Measurements from ENCODE around the gene TBC1D9B. TPM values are rescaled to one million over a fixed set of nuclear protein-coding genes. Genes with fewer than 3 reads are reported as not detected.

Gene TBC1D9B
- total and polyA plus RNA-seq, 11 donors: 29.3 to 68.9 (median 43.1) TPM

GRCh38 chr5:179875741-179876609, 31.7 kb downstream of the TBC1D9B start:
- H3K27me3 ChIP-seq: no peaks in the 10 kb centered on the region
- H3K36me3 ChIP-seq: peaks cover 0 to 92% (median 72%) of the 10 kb centered on the region in 9 donors
- H3K9me3 ChIP-seq: no peaks in the 10 kb centered on the region
- no peak overlapping the region for H3K27ac ChIP-seq
- ATAC-seq (no peak), DNase-seq (peak in 1 of 5 donors; percentile 2)
- no peak for TF ChIP-seq POLR2A (IDR thresholded peaks at IDR 0.05)
- TF ChIP-seq CTCF (IDR thresholded peaks at IDR 0.05): no peak
- intact Hi-C loops (cut with DNase I): no loop called here
- 92 to 97% (median 93%) methylated on average over 15 to 16 of the region's 16 CpGs for WGBS, 4 donors
- peaks cover 0 to 3% (median 0%) of the 10 kb centered on the region in 12 donors for H3K4me1 ChIP-seq
- H3K4me3 ChIP-seq: no peak overlapping the region

DNA sequence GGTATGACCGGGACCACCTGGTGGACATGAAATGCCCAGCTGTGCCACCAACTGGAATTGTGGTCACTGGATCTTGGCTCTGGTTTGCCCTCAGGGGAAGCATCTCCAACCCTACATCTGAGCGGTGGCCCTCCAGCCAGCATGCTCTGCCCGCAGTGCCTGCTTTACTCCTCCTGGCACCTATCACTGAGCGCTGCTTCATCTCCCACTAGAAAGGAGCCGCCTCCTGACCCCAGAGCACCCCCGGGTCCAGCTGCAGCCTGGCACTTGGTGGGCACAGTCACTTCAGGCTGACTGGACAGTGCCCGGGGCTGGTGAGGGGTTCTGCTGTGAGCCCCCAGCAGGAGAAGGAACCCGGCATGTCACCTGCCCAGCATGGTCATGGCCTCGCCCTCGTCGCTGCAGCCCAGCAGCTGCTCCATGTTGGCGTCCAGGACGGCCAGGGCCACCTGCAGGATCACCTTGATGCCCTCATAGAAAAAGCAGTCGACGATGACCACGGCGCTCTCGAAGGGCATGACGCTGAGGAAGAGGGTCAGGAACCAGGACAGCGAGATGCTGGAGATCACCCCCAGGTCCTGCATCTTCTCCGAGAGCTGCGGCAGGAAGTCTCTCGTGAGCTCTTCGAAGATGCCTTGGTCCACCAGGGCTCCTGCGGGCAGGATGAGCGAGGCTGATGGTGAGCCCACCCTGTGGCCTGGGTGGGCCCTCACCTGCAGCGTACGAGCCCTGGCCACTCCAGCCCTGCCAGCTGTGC, 33.0 kb downstream of the TBC1D9B start:
- peaks cover 0 to 96% (median 84%) of the 10 kb centered on the region in 9 donors for H3K36me3 ChIP-seq
- no peak overlapping the region for H3K4me3 ChIP-seq
- 96 to 97% (median 97%) methylated on average over 21 to 28 of the region's 28 CpGs for WGBS, 4 donors
- H3K4me1 ChIP-seq: peaks cover 0 to 14% (median 1%) of the 10 kb centered on the region in 12 donors
- no peaks in the 10 kb centered on the region for H3K9me3 ChIP-seq
- no peak for TF ChIP-seq POLR2A (IDR thresholded peaks at IDR 0.05)
- intact Hi-C loops (cut with DNase I): loop anchor here in 1 of 10 donors (5.0 kb wide), 1 partner anchor 33 kb away; the partner anchor contains the start of gene TBC1D9B
- no peak overlapping the region for H3K27ac ChIP-seq
- ATAC-seq: no peak
- no peak for DNase-seq
- no peaks in the 10 kb centered on the region for H3K27me3 ChIP-seq

DNA sequence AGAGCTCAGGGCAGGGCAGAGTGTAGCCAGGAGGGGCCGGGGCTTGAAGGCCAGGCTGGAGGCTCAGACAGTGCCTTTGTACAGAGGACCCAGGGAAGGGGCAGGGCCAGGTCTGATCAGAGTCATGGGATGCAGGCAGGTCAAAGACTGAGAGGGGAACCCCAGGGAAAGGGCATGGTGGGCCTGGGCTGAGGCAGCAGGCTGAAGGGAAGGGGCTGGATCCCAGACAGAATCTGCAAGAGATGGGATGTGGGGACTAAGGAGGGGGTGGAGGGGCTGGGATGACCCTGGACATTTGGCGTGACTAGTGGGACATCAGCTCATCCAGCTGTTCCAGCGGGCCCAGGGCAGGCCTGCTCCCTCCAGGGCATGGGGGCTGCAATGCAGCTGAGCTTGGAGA, 33.6 kb downstream of the TBC1D9B start:
- TF ChIP-seq CTCF (IDR thresholded peaks at IDR 0.05): no peak
- TF ChIP-seq POLR2A (IDR thresholded peaks at IDR 0.05): no peak
- Histone ChIP-seq H3K27me3 (no peaks in the 10 kb centered on the region), H3K27ac (peak overlapping the region in 1 of 12 donors; percentile 62), H3K9me3 (no peaks in the 10 kb centered on the region), H3K36me3 (peaks cover 0 to 96% (median 79%) of the 10 kb centered on the region in 9 donors), H3K4me3 (no peak overlapping the region), H3K4me1 (peaks cover 0 to 15% (median 1%) of the 10 kb centered on the region in 12 donors)
- no peak for DNase-seq
- no peak for ATAC-seq
- WGBS, 4 donors: 92 to 100% (median 96%) methylated on average over 3 of the region's 3 CpGs
- intact Hi-C loops (cut with DNase I): loop anchor here in 1 of 10 donors (5.0 kb wide), 1 partner anchor 33 kb away; the partner anchor contains the start of gene TBC1D9B

GRCh38 chr5:179873588-179874110, 34.0 kb downstream of the TBC1D9B start:
- intact Hi-C loops (cut with DNase I): loop anchor here in 1 of 10 donors (5.0 kb wide), 1 partner anchor 34 kb away; the partner anchor contains the start of gene TBC1D9B

More at GRCh38 chr5:179873588-179874110, 34.0 kb downstream of the TBC1D9B start:
- no peak for DNase-seq
- H3K27me3 ChIP-seq: no peaks in the 10 kb centered on the region
- no peaks in the 10 kb centered on the region for H3K9me3 ChIP-seq
- H3K36me3 ChIP-seq: peaks cover 0 to 96% (median 78%) of the 10 kb centered on the region in 9 donors
- peaks cover 0 to 15% (median 1%) of the 10 kb centered on the region in 12 donors for H3K4me1 ChIP-seq
- ATAC-seq: no peak
- TF ChIP-seq POLR2A (IDR thresholded peaks at IDR 0.05) (no peak), CTCF (IDR thresholded peaks at IDR 0.05) (no peak)
- 93 to 95% (median 94%) methylated on average over 4 to 7 of the region's 7 CpGs for WGBS, 4 donors
- no peak overlapping the region for H3K4me3 ChIP-seq
- H3K27ac ChIP-seq: peak overlapping the region in 2 of 12 donors; percentile 34 to 62

Data from heart left ventricle (tissue), 16 donors.